Measurements from ENCODE around the gene EVC.

EVC gene

GRCh38 chr4:5821665-5822358, 110.8 kb downstream of the EVC start:
- no peaks in the 10 kb centered on the region for H3K9me3 ChIP-seq (ENCODE audit: control insufficient read depth, low read length)
- DNase-seq: no peak
- H3K4me1 ChIP-seq (ENCODE audit: control insufficient read depth, insufficient read depth, low read length, poor library complexity, severe bottlenecking): no peaks in the 10 kb centered on the region
- H3K27ac ChIP-seq (ENCODE audit: insufficient read depth, low read length, poor library complexity, severe bottlenecking): no peak overlapping the region
- H3K27me3 ChIP-seq (replicated peaks; ENCODE audit: control insufficient read depth, insufficient read depth, low read length, poor library complexity, severe bottlenecking): no peaks in the 10 kb centered on the region
- H3K4me3 ChIP-seq (ENCODE audit: insufficient read depth, low read depth, low read length, poor library complexity, severe bottlenecking): no peak overlapping the region
- H3K36me3 ChIP-seq (ENCODE audit: control insufficient read depth, insufficient read depth, low read length): no peaks in the 10 kb centered on the region

GRCh38 chr4:5822619-5823018, 111.6 kb downstream of the EVC start:
- H3K36me3 ChIP-seq (ENCODE audit: control insufficient read depth, insufficient read depth, low read length): no peaks in the 10 kb centered on the region
- no peak for DNase-seq
- no peak overlapping the region for H3K4me3 ChIP-seq (ENCODE audit: insufficient read depth, low read depth, low read length, poor library complexity, severe bottlenecking)
- no peaks in the 10 kb centered on the region for H3K27me3 ChIP-seq (replicated peaks; ENCODE audit: control insufficient read depth, insufficient read depth, low read length, poor library complexity, severe bottlenecking)
- no peaks in the 10 kb centered on the region for H3K4me1 ChIP-seq (ENCODE audit: control insufficient read depth, insufficient read depth, low read length, poor library complexity, severe bottlenecking)
- H3K27ac ChIP-seq (ENCODE audit: insufficient read depth, low read length, poor library complexity, severe bottlenecking): no peak overlapping the region
- H3K9me3 ChIP-seq (ENCODE audit: control insufficient read depth, low read length): no peaks in the 10 kb centered on the region

GRCh38 chr4:5823542-5824211, 112.7 kb downstream of the EVC start:
- DNase-seq: no peak
- Histone ChIP-seq H3K27me3 (replicated peaks; ENCODE audit: control insufficient read depth, insufficient read depth, low read length, poor library complexity, severe bottlenecking) (no peaks in the 10 kb centered on the region), H3K4me1 (ENCODE audit: control insufficient read depth, insufficient read depth, low read length, poor library complexity, severe bottlenecking) (no peaks in the 10 kb centered on the region), H3K4me3 (ENCODE audit: insufficient read depth, low read depth, low read length, poor library complexity, severe bottlenecking) (no peak overlapping the region), H3K27ac (ENCODE audit: insufficient read depth, low read length, poor library complexity, severe bottlenecking) (no peak overlapping the region), H3K9me3 (ENCODE audit: control insufficient read depth, low read length) (no peaks in the 10 kb centered on the region), H3K36me3 (ENCODE audit: control insufficient read depth, insufficient read depth, low read length) (no peaks in the 10 kb centered on the region)

- Histone ChIP-seq H3K36me3 (ENCODE audit: control insufficient read depth, insufficient read depth, low read length) (no peaks in the 10 kb centered on the region), H3K27me3 (replicated peaks; ENCODE audit: control insufficient read depth, insufficient read depth, low read length, poor library complexity, severe bottlenecking) (no peaks in the 10 kb centered on the region), H3K4me1 (ENCODE audit: control insufficient read depth, insufficient read depth, low read length, poor library complexity, severe bottlenecking) (no peaks in the 10 kb centered on the region), H3K27ac (ENCODE audit: insufficient read depth, low read length, poor library complexity, severe bottlenecking) (no peak overlapping the region), H3K9me3 (ENCODE audit: control insufficient read depth, low read length) (no peaks in the 10 kb centered on the region), H3K4me3 (ENCODE audit: insufficient read depth, low read depth, low read length, poor library complexity, severe bottlenecking) (no peak overlapping the region)
- DNase-seq: no peak
These were observed 113.2 kb downstream of the EVC start for GRCh38 chr4:5824227-5824626.

GRCh38 chr4:5824635-5825034, 113.6 kb downstream of the EVC start:
- Histone ChIP-seq H3K27me3 (replicated peaks; ENCODE audit: control insufficient read depth, insufficient read depth, low read length, poor library complexity, severe bottlenecking) (no peaks in the 10 kb centered on the region), H3K9me3 (ENCODE audit: control insufficient read depth, low read length) (no peaks in the 10 kb centered on the region), H3K4me1 (ENCODE audit: control insufficient read depth, insufficient read depth, low read length, poor library complexity, severe bottlenecking) (no peaks in the 10 kb centered on the region), H3K27ac (ENCODE audit: insufficient read depth, low read length, poor library complexity, severe bottlenecking) (no peak overlapping the region), H3K36me3 (ENCODE audit: control insufficient read depth, insufficient read depth, low read length) (no peaks in the 10 kb centered on the region), H3K4me3 (ENCODE audit: insufficient read depth, low read depth, low read length, poor library complexity, severe bottlenecking) (no peak overlapping the region)
- DNase-seq: no peak

- H3K9me3 ChIP-seq (ENCODE audit: control insufficient read depth, low read length): no peaks in the 10 kb centered on the region
- H3K27me3 ChIP-seq (replicated peaks; ENCODE audit: control insufficient read depth, insufficient read depth, low read length, poor library complexity, severe bottlenecking): no peaks in the 10 kb centered on the region
- H3K4me1 ChIP-seq (ENCODE audit: control insufficient read depth, insufficient read depth, low read length, poor library complexity, severe bottlenecking): no peaks in the 10 kb centered on the region
- no peak overlapping the region for H3K27ac ChIP-seq (ENCODE audit: insufficient read depth, low read length, poor library complexity, severe bottlenecking)
- no peaks in the 10 kb centered on the region for H3K36me3 ChIP-seq (ENCODE audit: control insufficient read depth, insufficient read depth, low read length)
- DNase-seq: no peak
- H3K4me3 ChIP-seq (ENCODE audit: insufficient read depth, low read depth, low read length, poor library complexity, severe bottlenecking): no peak overlapping the region
These were observed 114.5 kb downstream of the EVC start for GRCh38 chr4:5825321-5826041.

- H3K4me1 ChIP-seq (ENCODE audit: control insufficient read depth, insufficient read depth, low read length, poor library complexity, severe bottlenecking): no peaks in the 10 kb centered on the region
- no peak for DNase-seq
- no peaks in the 10 kb centered on the region for H3K9me3 ChIP-seq (ENCODE audit: control insufficient read depth, low read length)
- H3K4me3 ChIP-seq (ENCODE audit: insufficient read depth, low read depth, low read length, poor library complexity, severe bottlenecking): no peak overlapping the region
- no peak overlapping the region for H3K27ac ChIP-seq (ENCODE audit: insufficient read depth, low read length, poor library complexity, severe bottlenecking)
- no peaks in the 10 kb centered on the region for H3K36me3 ChIP-seq (ENCODE audit: control insufficient read depth, insufficient read depth, low read length)
- H3K27me3 ChIP-seq (replicated peaks; ENCODE audit: control insufficient read depth, insufficient read depth, low read length, poor library complexity, severe bottlenecking): no peaks in the 10 kb centered on the region
These were observed 115.6 kb downstream of the EVC start for GRCh38 chr4:5826437-5827107.

GRCh38 chr4:5827108-5828004, 116.4 kb downstream of the EVC start:
- no peak for DNase-seq
- Histone ChIP-seq H3K4me3 (ENCODE audit: insufficient read depth, low read depth, low read length, poor library complexity, severe bottlenecking) (no peak overlapping the region), H3K27me3 (replicated peaks; ENCODE audit: control insufficient read depth, insufficient read depth, low read length, poor library complexity, severe bottlenecking) (no peaks in the 10 kb centered on the region)

GRCh38 chr4:5828005-5828391, 117.0 kb downstream of the EVC start:
- Histone ChIP-seq H3K27me3 (replicated peaks; ENCODE audit: control insufficient read depth, insufficient read depth, low read length, poor library complexity, severe bottlenecking) (no peaks in the 10 kb centered on the region), H3K27ac (ENCODE audit: insufficient read depth, low read length, poor library complexity, severe bottlenecking) (no peak overlapping the region), H3K9me3 (ENCODE audit: control insufficient read depth, low read length) (no peaks in the 10 kb centered on the region), H3K4me3 (ENCODE audit: insufficient read depth, low read depth, low read length, poor library complexity, severe bottlenecking) (no peak overlapping the region), H3K36me3 (ENCODE audit: control insufficient read depth, insufficient read depth, low read length) (no peaks in the 10 kb centered on the region), H3K4me1 (ENCODE audit: control insufficient read depth, insufficient read depth, low read length, poor library complexity, severe bottlenecking) (no peaks in the 10 kb centered on the region)
- DNase-seq: no peak

More at GRCh38 chr4:5827108-5828004, 116.4 kb downstream of the EVC start:
- H3K27ac ChIP-seq (ENCODE audit: insufficient read depth, low read length, poor library complexity, severe bottlenecking): no peak overlapping the region
- H3K36me3 ChIP-seq (ENCODE audit: control insufficient read depth, insufficient read depth, low read length): no peaks in the 10 kb centered on the region
- H3K4me1 ChIP-seq (ENCODE audit: control insufficient read depth, insufficient read depth, low read length, poor library complexity, severe bottlenecking): no peaks in the 10 kb centered on the region
- no peaks in the 10 kb centered on the region for H3K9me3 ChIP-seq (ENCODE audit: control insufficient read depth, low read length)

All from effector memory CD4-positive, alpha-beta T cell (primary cell).